Nephron (organoid): Measurements from ENCODE around the gene PIGL.

Source experiments
- H3K27ac Mint-ChIP-seq, 3 experiments: 2 replicates each; pipeline ENCODE4 v1.8.0; 2020; ENCODE audit warnings: mixed read lengths in 3 of 3, mild to moderate bottlenecking in 2 of 3, moderate library complexity in 1 of 3
- H3K27me3 Mint-ChIP-seq: 2 replicates; pipeline ENCODE4 v1.8.0; 2021; ENCODE audit warnings: low read depth, mild to moderate bottlenecking, moderate library complexity, mixed read lengths
- H3K36me3 Mint-ChIP-seq: 2 replicates; pipeline ENCODE4 v1.8.0; 2020; ENCODE audit warnings: low read depth, mixed read lengths
- H3K4me1 Mint-ChIP-seq: 2 replicates; pipeline ENCODE4 v1.8.0; 2020; ENCODE audit warnings: mixed read lengths
- H3K4me3 Mint-ChIP-seq, 3 experiments: 2 replicates each; pipeline ENCODE4 v1.8.0; 2020; ENCODE audit warnings: mild to moderate bottlenecking in 3 of 3, mixed read lengths in 3 of 3, moderate library complexity in 2 of 3
- H3K9me3 Mint-ChIP-seq: 2 replicates; pipeline ENCODE4 v1.8.0; 2020; ENCODE audit warnings: mixed read lengths
- CTCF ChIP-seq, 3 experiments: fragments of 200-600 bp; sonication (generic); IDR thresholded peaks; one replicate each; pipeline ENCODE4 v1.5.0; 2021; ENCODE audit warnings: antibody characterized with exemption in 3 of 3; ENCODE audit not compliant: unreplicated experiment in 3 of 3

Gene PIGL

GRCh38 chr17:16211590-16211989, 5.4 kb upstream of the PIGL start:
- H3K4me1 Mint-ChIP-seq = peaks cover 21% of the 10 kb centered on the region
- no peaks in the 10 kb centered on the region for H3K27me3 Mint-ChIP-seq
- peak overlapping the region in 1 of 3 experiments; percentile 35 for H3K27ac Mint-ChIP-seq
- TF ChIP-seq CTCF (IDR thresholded peaks at IDR 0.05; ENCODE audit: unreplicated experiment in 3 of 3) = no peak
- no peaks in the 10 kb centered on the region for H3K36me3 Mint-ChIP-seq
- no peaks in the 10 kb centered on the region for H3K9me3 Mint-ChIP-seq
- H3K4me3 Mint-ChIP-seq = peak overlapping the region in 2 of 3 experiments; percentile 40 to 47

- no peaks in the 10 kb centered on the region for H3K27me3 Mint-ChIP-seq
- peak overlapping the region in 2 of 3 experiments; percentile 29 to 51 for H3K27ac Mint-ChIP-seq
- H3K9me3 Mint-ChIP-seq = no peaks in the 10 kb centered on the region
- H3K4me3 Mint-ChIP-seq = peak overlapping the region; percentile 32 to 76 (median 38)
- no peaks in the 10 kb centered on the region for H3K36me3 Mint-ChIP-seq
- H3K4me1 Mint-ChIP-seq = peaks cover 31% of the 10 kb centered on the region
- TF ChIP-seq CTCF (IDR thresholded peaks at IDR 0.05; ENCODE audit: unreplicated experiment in 3 of 3) = no peak
Observed at GRCh38 chr17:16212793-16213192, 4.2 kb upstream of the PIGL start.

- no peaks in the 10 kb centered on the region for H3K36me3 Mint-ChIP-seq
- TF ChIP-seq CTCF (IDR thresholded peaks at IDR 0.05; ENCODE audit: unreplicated experiment in 3 of 3) = no peak
- H3K4me1 Mint-ChIP-seq = peaks cover 31% of the 10 kb centered on the region
Observed at GRCh38 chr17:16214190-16215001, 2.6 kb upstream of the PIGL start.

GRCh38 chr17:16215002-16215272, 2.1 kb upstream of the PIGL start:
- Mint-ChIP-seq H3K4me3 (peak overlapping the region; percentile 92 to 98 (median 93)), H3K27me3 (no peaks in the 10 kb centered on the region), H3K27ac (peak overlapping the region; percentile 78 to 96 (median 86)), H3K9me3 (no peaks in the 10 kb centered on the region), H3K4me1 (peaks cover 31% of the 10 kb centered on the region), H3K36me3 (no peaks in the 10 kb centered on the region)
- TF ChIP-seq CTCF (IDR thresholded peaks at IDR 0.05; ENCODE audit: unreplicated experiment in 3 of 3) = no peak

More at GRCh38 chr17:16214190-16215001, 2.6 kb upstream of the PIGL start:
- peak overlapping the region; percentile 92 to 98 (median 93) for H3K4me3 Mint-ChIP-seq
- no peaks in the 10 kb centered on the region for H3K9me3 Mint-ChIP-seq
- H3K27ac Mint-ChIP-seq = peak overlapping the region; percentile 78 to 96 (median 86)
- no peaks in the 10 kb centered on the region for H3K27me3 Mint-ChIP-seq

GRCh38 chr17:16215273-16215964, 1.6 kb upstream of the PIGL start, which contains the start of gene NCOR1:
Gene NCOR1, minus strand, starts transcription at chr17:16215534. Its CDS starts 20,965 bp downstream, at chr17:16194569.
- peaks cover 31% of the 10 kb centered on the region for H3K4me1 Mint-ChIP-seq
- no peaks in the 10 kb centered on the region for H3K27me3 Mint-ChIP-seq
- no peaks in the 10 kb centered on the region for H3K9me3 Mint-ChIP-seq
- H3K4me3 Mint-ChIP-seq = peak within 1 kb of the TSS; percentile 92 to 98 (median 93)
- TF ChIP-seq CTCF (IDR thresholded peaks at IDR 0.05; ENCODE audit: unreplicated experiment in 3 of 3) = peak; percentile 22 to 32 (median 32)
- peak within 1 kb of the TSS; percentile 89 to 100 (median 98) for H3K27ac Mint-ChIP-seq
- no peaks in the 10 kb centered on the region for H3K36me3 Mint-ChIP-seq
